RWPE2 (cell line): ENCODE measurements around the gene DPEP1.
"Not testable (repeated sequence)": the region's sequence is repeated elsewhere in the genome, so short reads cannot be mapped to it uniquely, and the experiment has no call there.

ENCODE experiments used
- ATAC-seq: fragments of 200-7000 bp; cut with Tn5 transposase; 3 replicates; pipeline ENCODE4 v1.9.1; 2021; ENCODE audit warnings: low read depth
- DNase-seq: peaks from one replicate; pipeline ENCODE4 v3.0.0-alpha.2; 2020; ENCODE audit warnings: low spot score
- H3K27ac ChIP-seq: fragments of 450-650 bp; 2 replicates; pipeline ENCODE4 v1.5.1; 2017; ENCODE audit warnings: mild to moderate bottlenecking; ENCODE audit not compliant: poor library complexity, severe bottlenecking
- H3K27me3 ChIP-seq: fragments of 250-450 bp; sonication (Bioruptor Pico); 2 replicates; pipeline ENCODE4 v1.5.1; 2021; ENCODE audit warnings: mild to moderate bottlenecking, moderate library complexity; ENCODE audit not compliant: insufficient read depth, poor library complexity, severe bottlenecking
- H3K36me3 ChIP-seq: fragments of 250-450 bp; sonication (Bioruptor Pico); 2 replicates; pipeline ENCODE4 v1.5.1; 2020; ENCODE audit warnings: low read depth, mild to moderate bottlenecking, moderate library complexity
- H3K4me1 ChIP-seq: fragments of 250-450 bp; sonication (Bioruptor Pico); 2 replicates; pipeline ENCODE4 v1.5.1; 2021; ENCODE audit warnings: mild to moderate bottlenecking, moderate library complexity; ENCODE audit not compliant: insufficient read depth, poor library complexity, severe bottlenecking
- H3K4me3 ChIP-seq: fragments of 250-450 bp; sonication (Bioruptor Pico); 2 replicates; pipeline ENCODE4 v1.5.1; 2021; ENCODE audit warnings: mild to moderate bottlenecking, moderate library complexity; ENCODE audit not compliant: severe bottlenecking
- H3K9me3 ChIP-seq: fragments of 250-450 bp; sonication (Bioruptor Pico); 2 replicates; pipeline ENCODE4 v1.5.1; 2021; ENCODE audit warnings: mild to moderate bottlenecking, moderate library complexity; ENCODE audit not compliant: severe bottlenecking
- TF ChIP-seq, protein P1 (sequence below): fragments of 450-650 bp; IDR thresholded peaks from one replicate; pipeline ENCODE4 v1.5.1; 2017; ENCODE audit warnings: mild to moderate bottlenecking, moderate library complexity; ENCODE audit not compliant: poor library complexity, severe bottlenecking

DPEP1 gene

DNA sequence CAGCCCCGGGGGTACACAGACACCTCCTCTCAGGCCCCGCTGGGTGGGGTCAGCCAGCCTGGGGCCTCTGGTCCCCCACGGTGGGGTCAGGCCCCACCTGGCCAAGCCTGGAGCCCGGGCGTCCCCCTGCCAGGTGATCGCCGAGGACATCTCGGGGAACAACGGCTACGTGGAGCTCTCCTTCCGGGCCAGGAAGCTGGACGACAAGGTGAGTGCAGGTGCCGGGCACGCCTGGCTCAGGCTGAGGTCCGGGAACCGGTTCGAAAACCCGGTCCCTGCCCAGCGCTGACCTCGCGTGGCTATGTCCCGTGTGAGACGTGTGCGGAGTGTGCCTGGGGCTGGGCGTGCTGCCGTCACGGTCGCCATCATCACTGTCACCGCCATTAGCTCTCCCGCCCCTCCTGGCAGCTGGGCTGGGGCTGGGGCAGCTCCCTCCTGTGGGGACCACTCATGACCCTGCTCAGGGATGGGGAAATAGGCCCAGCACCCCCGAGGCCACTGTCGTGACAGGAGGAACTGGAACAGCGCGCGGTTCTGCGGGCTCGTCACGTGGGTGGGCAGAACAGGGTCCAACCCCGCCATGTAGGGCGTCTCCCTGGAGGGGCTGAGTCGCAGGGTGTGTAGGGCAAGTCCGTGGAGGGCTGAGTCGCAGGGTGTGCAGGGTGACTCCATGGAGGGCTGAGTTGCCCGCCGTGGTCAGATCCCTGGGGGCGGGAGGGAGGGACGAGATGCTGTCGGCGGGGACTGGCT, 29.4 kb upstream of the DPEP1 start:
- Histone ChIP-seq H3K4me1 (peaks cover 18% of the 10 kb centered on the region), H3K36me3 (peaks cover 7% of the 10 kb centered on the region; the same call in 1 of the 2 replicates), H3K27ac (no peak overlapping the region), H3K27me3 (no peaks in the 10 kb centered on the region), H3K9me3 (no peaks in the 10 kb centered on the region), H3K4me3 (no peak overlapping the region)
- no peak for ATAC-seq
- peak; percentile 73 for DNase-seq
- TF ChIP-seq, protein P1, sequence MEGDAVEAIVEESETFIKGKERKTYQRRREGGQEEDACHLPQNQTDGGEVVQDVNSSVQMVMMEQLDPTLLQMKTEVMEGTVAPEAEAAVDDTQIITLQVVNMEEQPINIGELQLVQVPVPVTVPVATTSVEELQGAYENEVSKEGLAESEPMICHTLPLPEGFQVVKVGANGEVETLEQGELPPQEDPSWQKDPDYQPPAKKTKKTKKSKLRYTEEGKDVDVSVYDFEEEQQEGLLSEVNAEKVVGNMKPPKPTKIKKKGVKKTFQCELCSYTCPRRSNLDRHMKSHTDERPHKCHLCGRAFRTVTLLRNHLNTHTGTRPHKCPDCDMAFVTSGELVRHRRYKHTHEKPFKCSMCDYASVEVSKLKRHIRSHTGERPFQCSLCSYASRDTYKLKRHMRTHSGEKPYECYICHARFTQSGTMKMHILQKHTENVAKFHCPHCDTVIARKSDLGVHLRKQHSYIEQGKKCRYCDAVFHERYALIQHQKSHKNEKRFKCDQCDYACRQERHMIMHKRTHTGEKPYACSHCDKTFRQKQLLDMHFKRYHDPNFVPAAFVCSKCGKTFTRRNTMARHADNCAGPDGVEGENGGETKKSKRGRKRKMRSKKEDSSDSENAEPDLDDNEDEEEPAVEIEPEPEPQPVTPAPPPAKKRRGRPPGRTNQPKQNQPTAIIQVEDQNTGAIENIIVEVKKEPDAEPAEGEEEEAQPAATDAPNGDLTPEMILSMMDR: no peak

DNA sequence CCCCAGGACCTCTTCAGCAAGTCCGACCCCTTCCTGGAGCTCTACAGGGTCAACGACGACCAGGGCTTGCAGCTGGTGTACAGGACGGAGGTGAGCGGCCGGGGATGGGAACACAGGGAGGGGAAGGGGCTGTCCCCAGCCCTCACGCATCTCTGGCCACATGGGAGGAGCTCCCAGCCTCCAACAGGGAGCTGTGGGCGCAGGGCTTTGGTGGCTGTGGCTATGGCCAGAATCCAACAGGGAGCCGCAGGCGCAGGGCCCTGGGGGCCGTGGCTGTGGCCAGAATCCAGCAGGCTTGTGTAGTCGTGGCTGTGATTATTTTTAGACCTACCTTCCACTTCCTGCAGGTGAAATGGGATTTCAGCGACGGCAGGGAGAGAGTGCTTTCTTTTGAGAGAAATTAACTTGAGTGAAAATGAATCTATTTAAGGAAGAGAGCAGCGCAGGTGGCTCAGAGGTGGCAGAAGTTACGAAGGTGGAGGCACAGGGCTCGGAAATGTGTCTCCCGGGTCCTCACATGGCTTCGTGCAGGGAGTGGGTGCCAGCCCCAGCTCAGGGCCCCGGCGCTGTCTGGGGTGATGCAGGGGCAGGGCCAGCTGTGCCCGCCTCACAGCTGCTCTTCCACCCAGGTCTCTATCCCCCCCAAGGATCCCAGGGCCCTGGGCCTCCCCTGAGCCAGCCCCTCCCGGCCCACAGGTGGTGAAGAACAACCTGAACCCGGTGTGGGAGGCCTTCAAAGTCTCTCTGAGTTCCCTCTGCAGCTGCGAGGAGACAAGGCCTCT, 28.5 kb upstream of the DPEP1 start:
- Histone ChIP-seq H3K4me1 (peaks cover 18% of the 10 kb centered on the region), H3K27me3 (no peaks in the 10 kb centered on the region), H3K27ac (no peak overlapping the region), H3K36me3 (peaks cover 4% of the 10 kb centered on the region; the same call in 1 of the 2 replicates), H3K4me3 (no peak overlapping the region), H3K9me3 (no peaks in the 10 kb centered on the region)
- DNase-seq: peak; percentile 72
- no peak for ATAC-seq
- TF ChIP-seq, protein P1: no peak

DNA sequence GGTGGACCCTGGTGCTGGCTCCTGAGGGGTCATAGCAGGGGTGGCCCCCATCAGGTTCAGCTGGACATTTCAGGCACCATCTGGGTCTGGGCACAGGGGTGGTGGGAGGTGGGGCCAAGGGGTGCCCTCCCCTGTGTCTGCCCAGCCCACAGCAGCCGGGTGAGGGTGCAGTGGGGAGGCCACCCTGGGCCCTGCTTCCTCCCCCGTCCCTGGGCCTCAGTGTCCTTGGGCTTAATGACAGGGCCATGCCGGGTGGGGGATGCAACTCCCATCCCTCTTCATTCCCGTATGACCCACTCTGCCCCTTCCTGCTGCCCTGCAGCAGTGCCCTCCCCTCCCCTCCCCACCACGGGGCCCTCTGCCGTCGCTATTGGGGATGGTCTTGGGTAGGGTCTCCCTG, 27.2 kb upstream of the DPEP1 start:
- no peaks in the 10 kb centered on the region for H3K27me3 ChIP-seq
- no peak for ATAC-seq
- peaks cover 4% of the 10 kb centered on the region; the same call in 1 of the 2 replicates for H3K36me3 ChIP-seq
- peaks cover 18% of the 10 kb centered on the region for H3K4me1 ChIP-seq
- H3K27ac ChIP-seq: peak overlapping the region; percentile 12
- TF ChIP-seq, protein P1: no peak
- no peaks in the 10 kb centered on the region for H3K9me3 ChIP-seq
- no peak overlapping the region for H3K4me3 ChIP-seq
- DNase-seq: peak; percentile 54

DNA sequence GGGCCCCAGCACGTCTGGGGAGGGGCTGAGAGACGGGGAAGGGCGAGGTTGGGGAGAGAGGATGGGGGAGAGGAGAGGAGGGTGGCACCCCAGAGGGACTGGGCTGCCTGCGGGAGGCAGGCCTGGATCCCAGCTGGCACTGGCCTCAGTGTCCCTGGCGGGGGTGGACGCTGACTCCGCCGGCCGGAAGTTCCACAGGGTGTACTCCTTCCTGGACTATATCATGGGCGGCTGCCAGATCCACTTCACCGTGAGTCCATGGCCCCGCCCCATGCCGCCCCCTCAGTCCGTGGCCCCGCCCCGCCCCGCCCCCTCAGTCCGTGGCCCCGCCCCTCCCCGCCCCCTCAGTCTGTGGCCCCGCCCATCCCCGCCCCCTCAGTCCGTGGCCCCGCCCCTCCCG, 26.6 kb upstream of the DPEP1 start:
- no peak overlapping the region for H3K4me3 ChIP-seq
- no peaks in the 10 kb centered on the region for H3K27me3 ChIP-seq
- peaks cover 12% of the 10 kb centered on the region for H3K4me1 ChIP-seq
- 0 out of 3 replicates have a peak, but pooled peaks have one; percentile 6 for ATAC-seq
- TF ChIP-seq, protein P1: no peak
- peak overlapping the region; percentile 12 for H3K27ac ChIP-seq
- peak; percentile 74 for DNase-seq
- H3K9me3 ChIP-seq: no peaks in the 10 kb centered on the region
- peaks cover 4% of the 10 kb centered on the region; the same call in 1 of the 2 replicates for H3K36me3 ChIP-seq

DNA sequence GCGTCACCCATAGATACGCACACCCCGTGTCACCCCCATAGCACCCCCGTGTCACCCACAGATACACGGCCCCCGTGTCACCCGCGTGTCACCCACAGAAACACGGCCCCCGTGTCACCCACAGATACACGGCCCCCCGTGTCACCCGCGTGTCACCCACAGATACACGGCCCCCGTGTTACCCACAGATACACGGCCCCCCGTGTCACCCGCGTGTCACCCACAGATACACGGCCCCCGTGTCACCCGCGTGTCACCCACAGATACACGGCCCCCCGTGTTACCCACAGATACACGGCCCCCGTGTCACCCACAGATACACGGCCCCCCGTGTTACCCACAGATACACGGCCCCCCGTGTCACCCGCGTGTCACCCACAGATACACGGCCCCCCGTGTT, 25.8 kb upstream of the DPEP1 start:
- not testable (repeated sequence) for H3K27ac ChIP-seq, ATAC-seq, DNase-seq, H3K9me3 ChIP-seq, H3K36me3 ChIP-seq, H3K4me3 ChIP-seq, H3K4me1 ChIP-seq, H3K27me3 ChIP-seq
